GM20000 (cell line): ENCODE results near the gene CHRNA5.

ENCODE experiments used
- DNase-seq: peaks from one replicate; pipeline ENCODE4 v3.0.0; 2012; ENCODE audit warnings: low spot score
- TF ChIP-seq, protein P1 (sequence below): IDR thresholded peaks from 2 replicates; pipeline ENCODE4 v1.5.1; 2012; ENCODE audit warnings: mild to moderate bottlenecking, control low read depth; ENCODE audit errors: extremely low read depth, missing control alignments

The CHRNA5 gene

DNA sequence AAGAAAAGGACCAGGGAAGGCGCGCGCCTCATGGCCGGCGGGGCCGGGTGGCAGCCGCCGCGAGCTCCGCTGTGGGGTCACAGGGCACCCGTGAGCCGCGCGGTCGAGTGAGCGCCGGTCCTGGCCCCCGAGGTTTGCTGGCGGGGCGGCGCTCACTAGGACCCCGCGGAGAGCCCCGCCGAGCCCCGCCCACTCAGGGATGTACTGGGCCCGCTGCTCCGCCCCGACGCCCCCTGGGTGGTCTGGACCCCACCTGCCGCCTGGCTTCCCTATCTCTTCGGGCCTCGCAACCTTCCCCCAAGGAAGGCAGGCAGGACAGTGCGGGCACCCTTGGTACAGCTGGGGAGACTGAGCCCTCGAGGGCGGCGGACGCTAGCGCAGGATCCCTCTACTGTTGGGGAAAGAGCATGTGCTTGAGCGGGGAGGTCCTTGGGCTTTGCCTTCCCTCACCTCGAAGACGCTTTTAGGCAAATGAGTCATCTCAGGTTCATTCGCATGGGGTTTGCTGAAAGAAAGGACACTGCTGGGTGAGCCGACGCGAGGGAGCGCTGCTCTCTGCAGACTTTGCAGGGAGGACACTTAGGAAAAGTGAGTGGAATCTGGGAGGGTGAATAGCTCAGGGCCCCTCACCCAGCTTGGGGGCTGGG is 75.9 kb downstream of the CHRNA5 start, which contains the start of gene CHRNB4:
Gene CHRNB4 (minus strand): TSS at position 109 of the 647 bp plus-strand sequence. CDS start 77 bp downstream, at position 32.
- DNase-seq: no peak
- TF ChIP-seq, protein P1, sequence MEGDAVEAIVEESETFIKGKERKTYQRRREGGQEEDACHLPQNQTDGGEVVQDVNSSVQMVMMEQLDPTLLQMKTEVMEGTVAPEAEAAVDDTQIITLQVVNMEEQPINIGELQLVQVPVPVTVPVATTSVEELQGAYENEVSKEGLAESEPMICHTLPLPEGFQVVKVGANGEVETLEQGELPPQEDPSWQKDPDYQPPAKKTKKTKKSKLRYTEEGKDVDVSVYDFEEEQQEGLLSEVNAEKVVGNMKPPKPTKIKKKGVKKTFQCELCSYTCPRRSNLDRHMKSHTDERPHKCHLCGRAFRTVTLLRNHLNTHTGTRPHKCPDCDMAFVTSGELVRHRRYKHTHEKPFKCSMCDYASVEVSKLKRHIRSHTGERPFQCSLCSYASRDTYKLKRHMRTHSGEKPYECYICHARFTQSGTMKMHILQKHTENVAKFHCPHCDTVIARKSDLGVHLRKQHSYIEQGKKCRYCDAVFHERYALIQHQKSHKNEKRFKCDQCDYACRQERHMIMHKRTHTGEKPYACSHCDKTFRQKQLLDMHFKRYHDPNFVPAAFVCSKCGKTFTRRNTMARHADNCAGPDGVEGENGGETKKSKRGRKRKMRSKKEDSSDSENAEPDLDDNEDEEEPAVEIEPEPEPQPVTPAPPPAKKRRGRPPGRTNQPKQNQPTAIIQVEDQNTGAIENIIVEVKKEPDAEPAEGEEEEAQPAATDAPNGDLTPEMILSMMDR: no peak

DNA sequence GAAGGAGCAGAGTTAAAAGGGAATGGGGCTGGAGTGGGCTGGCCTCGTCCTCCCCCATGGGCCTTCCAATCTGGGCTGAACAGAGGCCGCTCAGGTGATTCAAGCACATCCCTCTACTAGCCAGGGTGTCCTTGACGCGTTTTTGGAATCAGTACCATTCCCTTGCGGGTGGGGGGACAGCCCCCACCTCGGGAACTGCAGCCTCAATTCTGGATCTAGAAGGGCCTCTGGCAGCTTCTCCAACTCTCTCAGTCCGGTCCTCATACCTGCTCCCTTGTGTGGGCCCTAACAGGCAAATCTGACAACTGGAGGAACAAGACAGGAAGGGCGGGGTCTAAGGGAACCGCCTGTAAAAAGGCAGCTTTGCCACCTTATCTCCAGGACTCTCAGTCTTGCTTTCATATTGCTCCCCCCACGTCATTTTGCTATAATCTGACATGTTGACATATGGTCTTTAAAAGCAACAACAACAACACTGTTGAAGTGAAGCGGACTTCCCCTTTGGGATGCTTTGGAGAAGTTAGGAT is 76.5 kb downstream of the CHRNA5 start:
- no peak for DNase-seq
- TF ChIP-seq, protein P1: no peak

DNA sequence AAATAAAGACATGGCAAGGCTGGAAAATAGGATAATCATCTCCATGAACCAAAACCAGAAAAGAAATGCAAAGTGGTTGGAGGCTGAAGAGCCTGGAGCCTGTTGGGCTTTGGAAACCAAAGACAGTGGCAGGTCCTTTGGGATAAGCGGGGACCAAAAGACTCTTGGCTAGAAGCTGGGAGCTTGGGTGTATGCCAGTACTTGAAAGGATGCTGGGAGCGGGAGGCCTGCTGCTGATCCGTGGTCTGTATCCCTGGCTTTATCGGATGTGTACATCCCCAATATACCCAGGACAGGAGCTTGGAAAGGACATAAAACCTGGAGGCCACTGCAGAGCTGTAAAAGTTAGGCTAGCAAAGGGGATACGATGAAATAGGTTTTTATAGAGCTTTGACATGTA is 77.0 kb downstream of the CHRNA5 start:
- DNase-seq: no peak
- TF ChIP-seq, protein P1: no peak
